IMR-90 (cell line): ENCODE results near the gene LRRTM4. TPM values are rescaled to one million over a fixed set of nuclear protein-coding genes. Genes with fewer than 3 reads are reported as not detected.

Experiments used
- ATAC-seq: fragments of 200-7000 bp; cut with Tn5 transposase; 2 replicates; pipeline ENCODE4 v1.9.1; 2020; ENCODE audit warnings: low read depth, mild to moderate bottlenecking, moderate library complexity
- BruUV-seq: library from RNA; stranded (reverse); fragments of 400-500 nt; replicated peaks from 2 replicates; lab custom pipeline; 2021; lab: Mats Ljungman, UMichigan
- CTCF ChIA-PET: fragments of 300-600 bp; formaldehyde crosslinking; extraction: SDS; loops from one replicate; lab custom pipeline; 2021; ENCODE audit warnings: antibody characterized with exemption; lab: Yijun Ruan, JAX
- POLR2A ChIA-PET: fragments of 300-600 bp; sonication (Branson Sonifier 250); formaldehyde crosslinking; loops from one replicate; lab custom pipeline; 2022; ENCODE audit warnings: antibody characterized with exemption; ENCODE audit not compliant: unreplicated experiment; lab: Charles Lee
- DNase-seq: peaks from one replicate; pipeline ENCODE4 v3.0.0; 2013
- H2AFZ ChIP-seq: replicated peaks from 2 replicates; pipeline ENCODE3; 2013; ENCODE audit warnings: low read length, mild to moderate bottlenecking; ENCODE audit not compliant: poor library complexity
- H2AK5ac ChIP-seq: 2 replicates; pipeline ENCODE4 v1.6.1; 2013; ENCODE audit warnings: low read depth, low read length, inconsistent platforms
- H2AK9ac ChIP-seq: replicated peaks from 2 replicates; pipeline ENCODE3; 2013; ENCODE audit warnings: mild to moderate bottlenecking, low read depth, low read length, moderate library complexity; ENCODE audit not compliant: poor library complexity
- H2BK120ac ChIP-seq: 2 replicates; pipeline ENCODE4 v1.6.1; 2013; ENCODE audit warnings: low read depth, low read length, inconsistent platforms
- H2BK15ac ChIP-seq: 3 replicates; pipeline ENCODE4 v1.6.1; 2013; ENCODE audit warnings: low read depth, low read length, inconsistent platforms
- H2BK20ac ChIP-seq: 2 replicates; pipeline ENCODE4 v1.6.1; 2013; ENCODE audit warnings: low read depth, mild to moderate bottlenecking, inconsistent platforms, low read length, moderate library complexity
- H2BK5ac ChIP-seq: 2 replicates; pipeline ENCODE4 v1.6.1; 2013; ENCODE audit warnings: mild to moderate bottlenecking, low read depth, low read length, inconsistent platforms; ENCODE audit not compliant: poor library complexity, severe bottlenecking
- H3K14ac ChIP-seq: replicated peaks from 2 replicates; pipeline ENCODE4 v1.6.1; 2013; ENCODE audit warnings: low read depth, low read length, inconsistent platforms
- H3K18ac ChIP-seq: 2 replicates; pipeline ENCODE4 v1.6.1; 2013; ENCODE audit warnings: low read depth, low read length, control low read depth
- H3K23ac ChIP-seq: 2 replicates; pipeline ENCODE4 v1.6.1; 2013; ENCODE audit warnings: low read depth, low read length, inconsistent platforms
- H3K27ac ChIP-seq: 2 replicates; pipeline ENCODE4 v1.5.1; 2013; ENCODE audit warnings: mild to moderate bottlenecking, control low read depth, low read length; ENCODE audit not compliant: insufficient read depth
- H3K27me3 ChIP-seq: 2 replicates; pipeline ENCODE4 v1.6.1; 2013; ENCODE audit warnings: low read length; ENCODE audit not compliant: control insufficient read depth, insufficient read depth
- H3K36me3 ChIP-seq: 2 replicates; pipeline ENCODE4 v1.6.1; 2013; ENCODE audit warnings: low read length, mixed read lengths; ENCODE audit not compliant: control insufficient read depth, insufficient read depth
- H3K4ac ChIP-seq: 2 replicates; pipeline ENCODE4 v1.6.1; 2013; ENCODE audit warnings: low read depth, low read length, inconsistent platforms
- H3K4me1 ChIP-seq: 2 replicates; pipeline ENCODE4 v1.6.1; 2013; ENCODE audit warnings: low read length, mixed read lengths; ENCODE audit not compliant: control insufficient read depth, insufficient read depth
- H3K4me2 ChIP-seq: 2 replicates; pipeline ENCODE4 v1.6.1; 2013; ENCODE audit warnings: low read depth, mild to moderate bottlenecking, control low read depth, low read length, moderate library complexity
- H3K4me3 ChIP-seq: 2 replicates; pipeline ENCODE4 v1.5.1; 2013; ENCODE audit warnings: low read depth, mild to moderate bottlenecking, control low read depth, low read length, moderate library complexity; ENCODE audit not compliant: insufficient read depth
- H3K56ac ChIP-seq: 2 replicates; pipeline ENCODE4 v1.6.1; 2013; ENCODE audit warnings: low read length, inconsistent platforms; ENCODE audit not compliant: insufficient read depth; ENCODE audit errors: extremely low read depth
- H3K79me1 ChIP-seq, 2 experiments: 2 replicates each; pipeline ENCODE4 v1.6.1; 2013; ENCODE audit warnings: low read length in 2 of 2, inconsistent platforms in 1 of 2, low read depth in 1 of 2
- H3K9ac ChIP-seq: 2 replicates; pipeline ENCODE4 v1.6.1; 2013; ENCODE audit warnings: low read depth, low read length, control low read depth
- H3K9me1 ChIP-seq: 2 replicates; pipeline ENCODE4 v1.6.1; 2013; ENCODE audit warnings: low read length, inconsistent platforms; ENCODE audit not compliant: insufficient read depth
- H3K9me3 ChIP-seq: 2 replicates; pipeline ENCODE4 v1.6.1; 2013; ENCODE audit warnings: low read length; ENCODE audit not compliant: control insufficient read depth, insufficient read depth
- H4K20me1 ChIP-seq: 2 replicates; pipeline ENCODE4 v1.6.1; 2013; ENCODE audit warnings: low read length, inconsistent platforms; ENCODE audit not compliant: insufficient read depth
- H4K5ac ChIP-seq: 2 replicates; pipeline ENCODE4 v1.6.1; 2013; ENCODE audit warnings: mild to moderate bottlenecking, low read depth, low read length, control low read depth
- H4K8ac ChIP-seq, 2 experiments: 2 replicates each; pipeline ENCODE4 v1.6.1; 2013; ENCODE audit warnings: low read depth in 2 of 2, low read length in 2 of 2, control low read depth in 1 of 2, inconsistent platforms in 1 of 2
- H4K91ac ChIP-seq: 2 replicates; pipeline ENCODE4 v1.6.1; 2013; ENCODE audit warnings: low read depth, low read length, inconsistent platforms; ENCODE audit not compliant: insufficient read depth
- BHLHE40 ChIP-seq: fragments of 150-350 bp; IDR thresholded peaks from 2 replicates; pipeline ENCODE4 v1.6.1; 2016; ENCODE audit warnings: mild to moderate bottlenecking, low read depth, low read length
- CEBPB ChIP-seq: IDR thresholded peaks from 2 replicates; pipeline ENCODE4 v1.6.1; 2012; ENCODE audit warnings: low read depth, low read length, improper control_type of control experiment
- FOS ChIP-seq: fragments of 150-350 bp; IDR thresholded peaks from 2 replicates; pipeline ENCODE4 v1.6.1; 2016; ENCODE audit warnings: low read depth, low read length
- MAFK ChIP-seq: IDR thresholded peaks from 2 replicates; pipeline ENCODE4 v1.6.1; 2012; ENCODE audit warnings: low read depth, low read length, improper control_type of control experiment
- MAZ ChIP-seq: IDR thresholded peaks from 2 replicates; pipeline ENCODE4 v1.6.1; 2012; ENCODE audit warnings: low read depth, mild to moderate bottlenecking, low read length, improper control_type of control experiment, moderate library complexity, borderline replicate concordance
- MXI1 ChIP-seq: IDR thresholded peaks from 2 replicates; pipeline ENCODE4 v1.6.1; 2012; ENCODE audit warnings: low read depth, mild to moderate bottlenecking, low read length, moderate library complexity, borderline replicate concordance
- NFE2L2 ChIP-seq: fragments of 150-350 bp; IDR thresholded peaks from 2 replicates; pipeline ENCODE4 v1.6.1; 2016; ENCODE audit warnings: low read depth, mild to moderate bottlenecking, low read length
- POLR2A ChIP-seq: IDR thresholded peaks from 2 replicates; pipeline ENCODE4 v1.6.1; 2012; ENCODE audit warnings: mild to moderate bottlenecking, low read depth, low read length
- RAD21 ChIP-seq: IDR thresholded peaks from 2 replicates; pipeline ENCODE4 v1.6.1; 2012; ENCODE audit warnings: low read length, improper control_type of control experiment
- RCOR1 ChIP-seq: IDR thresholded peaks from 2 replicates; pipeline ENCODE4 v1.6.1; 2012; ENCODE audit warnings: mild to moderate bottlenecking, low read length, improper control_type of control experiment; ENCODE audit not compliant: insufficient replicate concordance
- RFX5 ChIP-seq: IDR thresholded peaks from 2 replicates; pipeline ENCODE4 v1.8.0; 2012; ENCODE audit warnings: low read depth, mild to moderate bottlenecking, low read length, moderate library complexity
- SMC3 ChIP-seq: fragments of 150-350 bp; IDR thresholded peaks from 2 replicates; pipeline ENCODE4 v1.6.1; 2016; ENCODE audit warnings: low read depth, mild to moderate bottlenecking, antibody characterized with exemption, low read length, moderate library complexity
- dilution Hi-C: fragments of 300-500 bp; cut with HindIII; formaldehyde crosslinking; loops from one replicate; pipeline ENCODE4 v1.14.3; 2018; ENCODE audit warnings: low sequenced_read_pairs; ENCODE audit not compliant: unreplicated experiment
- in situ Hi-C: fragments of 300-500 bp; cut with MboI; formaldehyde crosslinking; loops from 3 replicates; pipeline ENCODE4 v1.14.3; 2019; ENCODE audit warnings: low sequenced_read_pairs, inconsistent platforms, mixed read lengths
- intact Hi-C: fragments of 100-400 bp; cut with micrococcal nuclease; formaldehyde crosslinking; loops from 2 replicates; pipeline ENCODE4 v1.10.0; 2022
- polyA plus RNA-seq, 3 experiments: library from polyadenylated mRNA; depleted of rRNA; stranded (reverse); fragments of >200 nt; gene quantifications; 2 replicates each; pipeline ENCODE4 v1.2.3, GENCODE V29; 2012; ENCODE audit warnings: low replicate concordance in 1 of 3
- total RNA-seq: library from RNA; depleted of rRNA; stranded (reverse); fragments of >200 nt; gene quantifications from 2 replicates; pipeline ENCODE4 v1.2.3, GENCODE V29; 2012
- TF ChIP-seq, protein P1 (sequence below): fragments of 150-350 bp; IDR thresholded peaks from 2 replicates; pipeline ENCODE4 v1.6.1; 2017; ENCODE audit warnings: mild to moderate bottlenecking, antibody characterized with exemption, low read length, low read depth
- TF ChIP-seq, protein P2 (sequence below): conservative IDR thresholded peaks from 2 replicates; pipeline ENCODE4 v1.5.1; 2012; ENCODE audit warnings: mild to moderate bottlenecking, low read depth, low read length, improper control_type of control experiment
- TF ChIP-seq, protein P3 (sequence below): fragments of 150-350 bp; IDR thresholded peaks from 2 replicates; pipeline ENCODE4 v1.6.1; 2016; ENCODE audit warnings: low read depth, mild to moderate bottlenecking, low read length, moderate library complexity, borderline replicate concordance

Gene LRRTM4
- total and polyA plus RNA-seq, 2 of the 4 experiments (the other 2 are of a cell fraction) = not detected

DNA sequence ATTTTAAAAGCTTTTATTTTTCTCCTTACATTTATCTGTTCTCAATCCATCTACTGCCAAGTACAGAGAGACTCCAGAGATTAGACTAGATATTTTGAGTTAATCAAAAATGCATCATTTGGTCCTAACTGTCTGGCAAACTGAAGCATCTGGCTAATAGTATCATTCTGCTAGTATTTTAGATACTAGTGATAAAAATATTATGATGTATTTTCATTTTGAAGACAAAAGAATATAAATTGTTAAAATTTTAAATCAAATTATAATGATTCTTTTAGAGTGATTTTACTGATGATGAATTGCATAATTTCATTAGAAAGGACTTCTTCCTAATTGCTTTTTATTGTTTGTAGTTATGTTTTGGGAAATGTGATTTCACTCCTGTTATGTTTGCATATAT lies 584.0 kb downstream of the LRRTM4 start:
- no peak overlapping the region for H3K9ac ChIP-seq
- H3K4ac ChIP-seq = no peak overlapping the region
- H3K4me1 ChIP-seq = no peaks in the 10 kb centered on the region
- H2BK120ac ChIP-seq = no peak overlapping the region
- no peak overlapping the region for H3K18ac ChIP-seq
- H2BK15ac ChIP-seq = no peak overlapping the region
- no peak overlapping the region for H3K4me2 ChIP-seq
- no peak overlapping the region for H4K5ac ChIP-seq
- no peaks in the 10 kb centered on the region for H3K9me1 ChIP-seq
- dilution Hi-C loops (no loop called here), in situ Hi-C loops (no loop called here), intact Hi-C loops (no loop called here)
- ChIA-PET POLR2A (no interaction called here), CTCF (no interaction called here)
- no peaks in the 10 kb centered on the region for H3K36me3 ChIP-seq
- no peak overlapping the region for H3K4me3 ChIP-seq
- no peak overlapping the region for H3K56ac ChIP-seq
- no peak overlapping the region for H2AK9ac ChIP-seq
- no peak overlapping the region for H4K8ac ChIP-seq
- H3K79me1 ChIP-seq = no peaks in the 10 kb centered on the region
- H3K23ac ChIP-seq = no peak overlapping the region
- TF ChIP-seq FOS (no peak), BHLHE40 (no peak), NFE2L2 (no peak), MXI1 (no peak), MAFK (no peak), SMC3 (no peak), RCOR1 (no peak), CEBPB (no peak), RFX5 (no peak), MAZ (no peak), POLR2A (no peak), RAD21 (no peak)
- TF ChIP-seq, protein P1, sequence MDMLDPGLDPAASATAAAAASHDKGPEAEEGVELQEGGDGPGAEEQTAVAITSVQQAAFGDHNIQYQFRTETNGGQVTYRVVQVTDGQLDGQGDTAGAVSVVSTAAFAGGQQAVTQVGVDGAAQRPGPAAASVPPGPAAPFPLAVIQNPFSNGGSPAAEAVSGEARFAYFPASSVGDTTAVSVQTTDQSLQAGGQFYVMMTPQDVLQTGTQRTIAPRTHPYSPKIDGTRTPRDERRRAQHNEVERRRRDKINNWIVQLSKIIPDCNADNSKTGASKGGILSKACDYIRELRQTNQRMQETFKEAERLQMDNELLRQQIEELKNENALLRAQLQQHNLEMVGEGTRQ = no peak
- TF ChIP-seq, protein P2, sequence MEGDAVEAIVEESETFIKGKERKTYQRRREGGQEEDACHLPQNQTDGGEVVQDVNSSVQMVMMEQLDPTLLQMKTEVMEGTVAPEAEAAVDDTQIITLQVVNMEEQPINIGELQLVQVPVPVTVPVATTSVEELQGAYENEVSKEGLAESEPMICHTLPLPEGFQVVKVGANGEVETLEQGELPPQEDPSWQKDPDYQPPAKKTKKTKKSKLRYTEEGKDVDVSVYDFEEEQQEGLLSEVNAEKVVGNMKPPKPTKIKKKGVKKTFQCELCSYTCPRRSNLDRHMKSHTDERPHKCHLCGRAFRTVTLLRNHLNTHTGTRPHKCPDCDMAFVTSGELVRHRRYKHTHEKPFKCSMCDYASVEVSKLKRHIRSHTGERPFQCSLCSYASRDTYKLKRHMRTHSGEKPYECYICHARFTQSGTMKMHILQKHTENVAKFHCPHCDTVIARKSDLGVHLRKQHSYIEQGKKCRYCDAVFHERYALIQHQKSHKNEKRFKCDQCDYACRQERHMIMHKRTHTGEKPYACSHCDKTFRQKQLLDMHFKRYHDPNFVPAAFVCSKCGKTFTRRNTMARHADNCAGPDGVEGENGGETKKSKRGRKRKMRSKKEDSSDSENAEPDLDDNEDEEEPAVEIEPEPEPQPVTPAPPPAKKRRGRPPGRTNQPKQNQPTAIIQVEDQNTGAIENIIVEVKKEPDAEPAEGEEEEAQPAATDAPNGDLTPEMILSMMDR = no peak
- TF ChIP-seq, protein P3, sequence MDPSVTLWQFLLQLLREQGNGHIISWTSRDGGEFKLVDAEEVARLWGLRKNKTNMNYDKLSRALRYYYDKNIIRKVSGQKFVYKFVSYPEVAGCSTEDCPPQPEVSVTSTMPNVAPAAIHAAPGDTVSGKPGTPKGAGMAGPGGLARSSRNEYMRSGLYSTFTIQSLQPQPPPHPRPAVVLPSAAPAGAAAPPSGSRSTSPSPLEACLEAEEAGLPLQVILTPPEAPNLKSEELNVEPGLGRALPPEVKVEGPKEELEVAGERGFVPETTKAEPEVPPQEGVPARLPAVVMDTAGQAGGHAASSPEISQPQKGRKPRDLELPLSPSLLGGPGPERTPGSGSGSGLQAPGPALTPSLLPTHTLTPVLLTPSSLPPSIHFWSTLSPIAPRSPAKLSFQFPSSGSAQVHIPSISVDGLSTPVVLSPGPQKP = no peak
- H2AK5ac ChIP-seq = no peak overlapping the region
- no peak overlapping the region for H4K91ac ChIP-seq
- no peak overlapping the region for H2AFZ ChIP-seq
- no peak overlapping the region for H2BK5ac ChIP-seq
- no peaks in the 10 kb centered on the region for H4K20me1 ChIP-seq
- ATAC-seq (no peak), DNase-seq (no peak)
- H3K27me3 ChIP-seq = no peaks in the 10 kb centered on the region
- no peak overlapping the region for H3K14ac ChIP-seq
- BruUV-seq = no TSS peak
- H3K27ac ChIP-seq = no peak overlapping the region
- no peak overlapping the region for H2BK20ac ChIP-seq
- no peaks in the 10 kb centered on the region for H3K9me3 ChIP-seq
